Kidney (tissue), 14 donors: Measurements from ENCODE around the gene DTNB. TPM values are rescaled to one million over a fixed set of nuclear protein-coding genes. Genes with fewer than 3 reads are reported as not detected.

Experiments
- DNase-seq, 5 donors: peaks; one replicate each; pipeline ENCODE4 v3.0.0-alpha.2; 2013 to 2020
- FAIRE-seq: peaks from 2 replicates; lab custom pipeline; 2012; peaks lifted over from hg19 to GRCh38; lab: Jason Lieb, UNC
- H3K27ac ChIP-seq, 2 donors: one replicate each; pipeline ENCODE4 v1.7.0; 2013; ENCODE audit warnings: low read depth in 2 of 2, low read length in 2 of 2, inconsistent platforms in 1 of 2
- H3K27me3 ChIP-seq: one replicate; pipeline ENCODE4 v1.7.1; 2013; ENCODE audit warnings: low read length, inconsistent platforms; ENCODE audit not compliant: control insufficient read depth, insufficient read depth
- H3K36me3 ChIP-seq, 3 donors: one replicate each; pipeline versions ENCODE4 v1.7.0 to v1.7.1; 2013; ENCODE audit warnings: low read length in 3 of 3, control low read depth in 1 of 3, inconsistent platforms in 1 of 3; ENCODE audit not compliant: insufficient read depth in 3 of 3, control insufficient read depth in 2 of 3
- H3K4me1 ChIP-seq, 3 donors: one replicate each; pipeline versions ENCODE4 v1.7.0 to v1.7.1; 2013; ENCODE audit warnings: low read length in 3 of 3, inconsistent platforms in 1 of 3, low read depth in 1 of 3; ENCODE audit not compliant: control insufficient read depth in 2 of 3, insufficient read depth in 2 of 3
- H3K4me3 ChIP-seq, 3 donors: one replicate each; pipeline versions ENCODE4 v1.7.0 to v1.8.1; 2013; ENCODE audit warnings: low read length in 3 of 3, control low read depth in 1 of 3, inconsistent platforms in 1 of 3
- H3K9ac ChIP-seq, 3 donors: one replicate each; pipeline versions ENCODE4 v1.7.0 to v1.7.1; 2013; ENCODE audit warnings: low read length in 3 of 3, control low read depth in 1 of 3, inconsistent platforms in 1 of 3
- H3K9me3 ChIP-seq, 3 donors: one replicate each; pipeline versions ENCODE4 v1.7.0 to v1.7.1; 2013; ENCODE audit warnings: low read length in 3 of 3, control low read depth in 1 of 3, inconsistent platforms in 1 of 3; ENCODE audit not compliant: control insufficient read depth in 2 of 3, insufficient read depth in 1 of 3
- CTCF ChIP-seq: IDR thresholded peaks from 3 replicates; pipeline ENCODE4 v1.5.1; 2012; ENCODE audit warnings: mild to moderate bottlenecking, moderate library complexity, borderline replicate concordance; ENCODE audit not compliant: insufficient read depth; ENCODE audit errors: extremely low read depth
- intact Hi-C: fragments of 100-400 bp; cut with DNase I; formaldehyde crosslinking; loops from one replicate; pipeline ENCODE4 v1.11.1; 2022
- polyA plus RNA-seq: library from polyadenylated mRNA; stranded (reverse); fragments of 350-450 nt; fragmentation: Illumina TruSeq; extraction: RNeasy Lipid Tissue Mini Kit (QIAGEN cat#74804); gene quantifications from one replicate; pipeline ENCODE4 v1.2.3, GENCODE V29; 2014; ENCODE audit warnings: low read depth, low replicate concordance; ENCODE audit not compliant: insufficient read depth
- total RNA-seq: library from RNA; stranded (reverse); fragmentation: NEBNext Ultra II Directional; extraction: Animal tissue kit (Norgen Biotek cat#: 25700); gene quantifications from one replicate; pipeline ENCODE4 v1.2.1, GENCODE V29; 2021
- donor health status: control.
- donor health status: control.
- donor health status: control.
- donor health status: control.
- donor health status: control.
- donor health status: DM: yes; HTN: yes; CAD: no.
- donor health status: Normal renal cell carcinoma (clear cell type).

DTNB gene
- total and polyA plus RNA-seq, 2 donors from 2014 or later, result 23.0 to 28.1 TPM

GRCh38 chr2:25597881-25598280 lies 75.5 kb downstream of the DTNB start:
- no peaks in the 10 kb centered on the region for H3K4me1 ChIP-seq
- H3K36me3 ChIP-seq, result no peaks in the 10 kb centered on the region
- DNase-seq (no peak), FAIRE-seq (no peak)
- no peaks in the 10 kb centered on the region for H3K27me3 ChIP-seq
- no peak for TF ChIP-seq CTCF
- H3K9me3 ChIP-seq, result no peaks in the 10 kb centered on the region
- H3K27ac ChIP-seq, result no peak overlapping the region
- H3K9ac ChIP-seq, result no peak overlapping the region
- no peak overlapping the region for H3K4me3 ChIP-seq
- intact Hi-C loops, result no loop called here

GRCh38 chr2:25596516-25597244 lies 76.7 kb downstream of the DTNB start:
- no peaks in the 10 kb centered on the region for H3K4me1 ChIP-seq
- H3K27me3 ChIP-seq, result no peaks in the 10 kb centered on the region
- no peak overlapping the region for H3K27ac ChIP-seq
- intact Hi-C loops, result no loop called here
- no peak overlapping the region for H3K9ac ChIP-seq
- H3K4me3 ChIP-seq, result no peak overlapping the region
- no peaks in the 10 kb centered on the region for H3K9me3 ChIP-seq
- TF ChIP-seq CTCF, result no peak
- DNase-seq (no peak), FAIRE-seq (no peak)
- no peaks in the 10 kb centered on the region for H3K36me3 ChIP-seq

GRCh38 chr2:25595393-25595792 lies 78.0 kb downstream of the DTNB start:
- FAIRE-seq (no peak), DNase-seq (no peak)
- H3K27me3 ChIP-seq, result no peaks in the 10 kb centered on the region
- no peak overlapping the region for H3K27ac ChIP-seq
- no peaks in the 10 kb centered on the region for H3K4me1 ChIP-seq
- H3K9ac ChIP-seq, result no peak overlapping the region
- intact Hi-C loops, result no loop called here
- no peaks in the 10 kb centered on the region for H3K36me3 ChIP-seq
- no peak for TF ChIP-seq CTCF
- H3K4me3 ChIP-seq, result no peak overlapping the region
- H3K9me3 ChIP-seq, result no peaks in the 10 kb centered on the region
